Measurements from ENCODE around the gene NCBP1.
"Not testable (repeated sequence)": the region's sequence is repeated elsewhere in the genome, so short reads cannot be mapped to it uniquely, and the experiment has no call there.

- not testable (repeated sequence) for TF ChIP-seq EZH2 (IDR thresholded peaks at IDR 0.05; ENCODE audit: borderline replicate concordance); CTCF (IDR thresholded peaks at IDR 0.05; ENCODE audit: poor library complexity); EZH2phosphoT487 (IDR thresholded peaks at IDR 0.05; ENCODE audit: low read depth, severe bottlenecking, unreplicated experiment)
These were observed 66.2 kb downstream of the NCBP1 start for GRCh38 chr9:97699824-97700223.

All from hepatocyte (in vitro differentiated cells).